GM19193 (cell line): ENCODE data around the gene CELF1.

Experiments
- POLR2A ChIP-seq: IDR thresholded peaks from 4 replicates; pipeline ENCODE4 v1.6.1; 2011; ENCODE audit not compliant: insufficient read depth, insufficient read length; ENCODE audit errors: extremely low read depth

CELF1 gene

DNA sequence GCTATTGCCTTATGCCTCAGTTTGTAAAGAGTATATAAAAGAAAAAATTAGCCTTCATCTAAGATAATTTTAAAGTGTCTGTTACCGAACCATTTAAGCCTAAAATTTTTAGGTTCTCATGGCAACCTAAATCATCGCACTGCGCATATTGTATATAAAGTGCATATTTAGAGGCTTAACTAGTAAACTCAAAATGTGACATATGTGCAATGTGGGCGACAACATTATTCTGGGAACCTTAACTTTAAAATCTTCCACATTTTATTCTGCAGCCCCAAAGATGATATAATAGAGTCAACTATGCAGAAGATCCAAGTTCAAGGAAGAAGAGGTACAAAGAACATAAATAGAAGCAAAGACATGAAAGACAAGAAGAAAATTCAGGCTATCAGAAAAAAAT is 23.0 kb downstream of the CELF1 start:
- no peak for TF ChIP-seq POLR2A

DNA sequence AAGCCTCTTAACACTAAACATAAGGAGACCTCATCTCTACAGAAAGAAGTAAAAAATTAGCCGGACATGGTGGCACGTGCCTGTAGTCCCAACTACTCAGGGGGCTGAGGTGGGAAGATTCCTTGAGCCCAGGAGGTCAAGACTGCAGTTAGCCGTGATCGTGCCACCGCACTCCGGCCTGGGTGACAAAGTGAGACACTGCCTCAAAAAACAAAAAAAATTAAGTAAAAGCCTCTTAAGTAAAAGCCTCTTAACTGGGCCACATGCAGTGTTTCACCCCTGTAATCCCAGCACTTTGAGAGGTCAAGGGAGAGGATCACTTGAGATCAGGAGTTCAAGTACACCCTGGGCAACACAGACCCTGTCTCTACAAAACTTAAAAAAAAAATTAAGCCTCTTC is 25.7 kb downstream of the CELF1 start:
- no peak for TF ChIP-seq POLR2A

DNA sequence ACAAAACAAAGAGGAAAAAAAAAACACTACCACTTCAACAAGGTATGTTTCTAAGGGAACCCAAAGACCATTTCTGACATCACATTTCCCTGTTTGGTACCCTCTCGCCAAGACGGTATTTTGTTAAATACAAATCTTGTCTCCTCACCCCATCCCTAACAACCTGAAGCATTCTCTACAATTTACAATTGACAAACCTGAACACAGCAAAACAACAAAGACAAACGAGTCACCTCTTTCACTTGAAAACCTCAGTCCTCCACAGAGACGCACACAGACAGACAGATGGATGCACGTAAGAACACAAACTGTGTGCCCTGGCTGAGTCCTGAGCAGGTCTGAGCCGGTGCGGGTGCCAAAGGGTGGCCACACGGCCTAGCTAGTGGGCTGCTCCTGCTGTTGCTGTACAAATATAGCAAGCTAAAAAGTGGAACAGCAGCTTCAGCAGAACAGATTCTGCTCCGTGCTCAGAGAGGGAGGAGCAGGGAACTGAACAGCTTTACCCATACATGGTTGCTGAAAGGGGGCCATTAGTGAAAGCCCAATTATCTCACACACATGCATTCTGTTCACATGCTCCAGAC is 28.5 kb downstream of the CELF1 start:
- TF ChIP-seq POLR2A = no peak

DNA sequence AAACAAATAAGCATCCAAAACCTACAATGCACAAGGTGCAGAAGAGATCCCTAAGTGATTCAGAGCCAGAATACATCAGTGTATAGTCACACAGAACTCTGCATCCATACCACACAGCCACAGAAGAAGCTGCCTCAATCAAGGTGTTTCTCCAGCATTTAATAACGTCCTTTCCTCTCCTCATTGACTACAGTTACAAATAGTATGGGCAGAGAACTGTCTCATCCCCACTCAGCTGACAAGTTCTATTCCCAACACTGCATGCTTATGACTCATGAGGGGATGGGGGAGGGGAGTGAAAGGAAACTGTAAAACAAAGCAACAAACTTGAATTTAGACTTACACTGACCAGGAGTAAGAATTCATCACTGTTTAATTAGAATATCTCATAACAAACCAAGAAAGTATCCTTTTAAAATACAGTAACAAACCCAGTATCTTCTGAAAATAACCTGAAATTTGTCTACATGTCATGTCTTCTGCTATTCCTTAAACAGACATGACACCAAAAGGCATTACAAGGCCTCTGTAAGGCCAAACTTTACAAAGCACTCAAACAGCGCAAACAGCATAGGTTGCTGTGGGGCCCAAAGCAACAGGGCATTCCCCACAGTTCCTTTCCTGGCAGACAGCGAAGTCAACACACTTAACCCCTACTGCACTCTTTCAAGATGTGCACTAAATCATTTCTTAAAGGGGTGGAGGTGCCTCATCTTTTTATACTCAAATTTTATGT is 29.3 kb downstream of the CELF1 start:
- no peak for TF ChIP-seq POLR2A

DNA sequence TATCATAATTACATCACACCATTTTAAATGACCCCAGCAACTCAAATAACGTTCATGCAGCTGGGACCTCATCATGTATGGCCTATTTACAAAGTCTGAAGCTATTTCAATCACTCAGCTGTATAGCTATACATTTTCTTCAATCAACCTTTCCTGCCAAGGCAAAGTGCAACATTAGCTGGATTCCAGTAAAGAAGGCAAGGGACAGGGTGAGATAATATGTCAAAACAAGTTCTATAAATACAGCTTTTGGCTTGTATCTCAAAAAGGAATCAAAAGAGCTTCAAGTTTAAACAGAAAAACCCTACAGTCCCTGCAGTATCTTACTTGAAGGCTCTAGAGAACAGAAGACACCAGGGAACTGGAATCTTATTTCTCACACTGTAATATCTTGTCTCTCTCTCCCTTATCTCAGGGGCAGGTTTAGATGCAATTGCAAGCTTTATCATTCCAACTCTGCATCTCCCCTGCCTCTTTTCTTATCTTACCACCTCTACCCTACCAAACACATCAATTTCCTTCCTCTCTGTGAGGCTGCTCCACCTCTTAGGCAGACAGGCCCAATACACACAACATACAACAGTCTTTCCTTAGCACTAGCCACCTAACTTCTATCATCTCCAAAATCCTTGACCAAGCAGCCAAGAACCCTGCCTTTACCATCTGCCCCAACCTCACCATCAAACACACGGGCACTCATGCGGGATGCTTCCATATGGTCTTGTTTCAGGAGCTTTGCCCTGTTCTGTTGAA is 34.5 kb downstream of the CELF1 start:
- TF ChIP-seq POLR2A = no peak

DNA sequence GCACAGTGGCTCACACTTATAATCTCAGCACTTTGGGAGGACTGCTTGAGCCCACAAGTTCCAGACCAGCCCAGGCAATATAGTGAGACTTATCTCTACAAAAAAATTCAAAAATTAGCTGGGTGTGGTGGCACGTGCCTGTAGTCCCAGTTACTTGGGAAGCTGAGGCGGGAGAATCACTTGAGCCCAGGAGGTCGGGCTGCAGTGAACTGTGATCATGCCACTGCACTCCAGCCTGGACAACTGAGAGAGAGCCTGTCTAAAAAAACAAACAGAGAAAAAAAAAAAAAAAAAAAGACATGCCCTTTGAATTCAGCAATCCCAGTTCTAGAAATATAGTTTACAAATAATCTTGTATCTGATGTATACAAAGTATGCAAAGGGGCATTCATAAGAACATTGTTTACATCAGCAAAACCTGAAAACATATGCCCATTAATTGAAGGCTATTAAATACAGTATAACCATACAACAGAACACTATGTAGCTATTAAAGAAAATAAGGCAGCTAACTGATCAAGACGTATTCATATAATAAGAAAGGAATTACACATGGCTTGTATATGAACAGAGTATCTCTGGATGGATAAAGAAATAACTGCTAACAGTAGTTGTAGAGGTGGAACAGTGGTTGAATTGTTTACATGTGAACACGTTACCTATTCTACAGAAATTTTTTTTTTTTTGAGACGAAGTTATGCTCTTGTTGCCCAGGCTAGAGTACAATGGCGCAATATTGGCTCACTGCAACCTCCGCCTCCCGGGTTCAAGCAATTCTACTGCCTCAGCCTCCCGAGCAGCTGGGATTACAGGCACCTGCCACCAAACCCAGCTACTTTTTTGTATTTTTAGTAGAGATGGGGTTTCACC is 35.7 kb downstream of the CELF1 start:
- no peak for TF ChIP-seq POLR2A

DNA sequence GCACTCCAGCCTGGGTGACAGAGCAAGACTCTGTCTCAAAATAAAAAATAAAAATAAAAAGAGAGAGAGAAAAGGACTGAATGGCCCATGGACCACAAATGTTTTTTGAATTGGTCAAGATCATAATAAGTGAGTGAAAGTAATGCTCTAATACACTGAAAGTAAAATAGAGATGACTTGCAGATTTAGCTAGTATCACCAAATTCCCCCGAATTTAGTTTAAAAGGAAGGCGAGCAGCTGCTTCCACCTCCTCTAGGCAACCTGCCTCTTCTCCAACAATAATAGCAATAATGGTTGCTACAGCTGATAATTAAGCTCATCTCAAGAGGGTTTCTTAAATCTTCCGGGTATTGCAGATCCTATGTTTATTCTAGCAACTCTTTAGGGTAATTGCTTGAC is 36.8 kb downstream of the CELF1 start:
- no peak for TF ChIP-seq POLR2A

DNA sequence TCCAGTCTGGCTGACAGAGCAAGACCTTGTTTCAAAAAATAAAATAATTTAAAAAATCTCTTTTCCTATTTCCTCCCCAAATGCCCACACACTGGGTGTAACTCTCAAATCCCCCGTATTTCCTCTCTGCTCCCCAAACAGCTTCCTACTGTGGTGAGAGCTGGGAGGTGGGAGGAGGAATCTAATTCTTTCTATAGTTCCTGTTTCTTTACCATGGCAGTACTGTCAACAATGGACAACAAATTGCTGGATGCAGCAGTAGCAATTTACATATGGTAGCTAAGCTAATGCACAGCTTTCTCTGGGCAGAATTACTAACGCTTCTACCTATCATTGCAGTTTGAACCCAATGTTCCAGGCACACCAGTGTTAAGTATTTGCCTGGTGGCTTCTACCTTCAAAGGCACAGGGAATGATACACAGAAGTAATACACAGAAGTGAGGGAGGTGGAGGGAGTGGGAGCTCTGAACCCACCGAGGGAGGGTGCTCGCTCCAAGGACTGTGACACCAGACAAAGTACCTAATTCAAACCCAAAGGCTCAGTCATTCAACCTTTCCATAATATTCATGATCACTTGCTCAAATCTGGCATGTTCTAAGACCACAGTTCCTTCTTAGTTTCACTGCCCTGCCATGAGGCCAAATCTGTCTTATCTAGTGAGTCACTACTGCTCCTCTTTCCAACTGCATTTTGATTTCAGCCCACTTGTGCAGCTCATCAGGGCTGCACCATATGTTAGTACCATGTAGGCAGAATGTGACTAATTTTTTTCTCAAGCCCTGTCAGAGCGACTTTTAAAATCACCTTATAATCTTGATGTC is 37.9 kb downstream of the CELF1 start:
- TF ChIP-seq POLR2A = no peak

DNA sequence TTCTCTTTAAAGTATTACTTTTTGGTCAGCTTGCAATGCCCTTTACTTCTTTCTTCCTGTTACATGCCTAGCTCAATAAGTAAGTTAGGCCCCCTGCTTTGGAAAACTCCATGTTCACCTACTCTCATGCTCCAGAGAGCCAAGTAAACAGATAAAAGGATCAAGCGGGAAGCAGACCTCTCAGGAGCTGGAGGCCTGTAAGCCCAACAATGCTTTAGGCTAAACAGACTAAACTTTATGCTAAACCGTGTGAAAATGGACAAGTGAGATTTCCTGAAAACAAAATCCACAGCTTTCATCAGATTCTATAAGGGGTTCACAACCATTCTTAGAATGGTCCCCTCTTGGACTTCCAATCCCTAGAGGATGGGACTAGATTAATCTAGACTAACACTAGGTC is 40.2 kb downstream of the CELF1 start:
- no peak for TF ChIP-seq POLR2A

DNA sequence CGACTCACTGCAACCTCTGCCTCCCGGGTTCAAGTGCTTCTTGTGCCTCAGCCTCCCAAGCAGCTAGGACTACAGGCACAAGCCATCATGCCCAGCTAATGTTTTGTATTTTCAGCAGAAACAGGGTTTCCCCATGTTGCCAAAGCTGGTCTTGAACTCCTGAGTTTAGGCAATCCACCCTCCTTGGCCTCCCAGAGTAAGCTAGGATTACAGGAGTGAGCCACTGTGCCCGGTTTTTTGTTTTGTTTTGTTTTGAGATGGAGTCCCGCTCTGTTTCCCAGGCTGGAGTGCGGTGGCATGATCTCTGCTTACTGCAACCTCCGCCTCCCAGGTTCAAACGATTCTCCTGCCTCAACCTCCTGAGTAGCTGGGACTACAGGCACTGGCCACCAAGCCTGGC is 41.0 kb downstream of the CELF1 start:
- TF ChIP-seq POLR2A = no peak

DNA sequence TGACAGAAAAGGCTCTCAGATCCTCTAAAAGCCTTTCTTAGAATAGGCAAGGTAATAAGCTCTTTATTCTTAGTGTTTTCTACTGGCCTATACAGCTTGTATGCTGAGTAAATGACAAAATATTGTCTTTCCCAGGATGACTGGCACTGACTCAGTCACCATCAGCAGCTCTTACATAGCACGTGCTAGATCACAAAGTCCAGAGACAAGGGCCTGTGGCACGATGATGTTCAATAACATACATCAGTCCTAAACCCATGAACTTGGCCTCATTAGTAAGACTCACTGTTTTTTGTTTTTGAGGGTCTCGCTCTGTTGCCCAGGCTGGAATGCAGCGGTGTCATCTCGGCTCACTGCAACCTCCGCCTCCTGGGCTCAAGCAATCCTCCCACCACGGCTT is 42.7 kb downstream of the CELF1 start:
- TF ChIP-seq POLR2A = no peak

DNA sequence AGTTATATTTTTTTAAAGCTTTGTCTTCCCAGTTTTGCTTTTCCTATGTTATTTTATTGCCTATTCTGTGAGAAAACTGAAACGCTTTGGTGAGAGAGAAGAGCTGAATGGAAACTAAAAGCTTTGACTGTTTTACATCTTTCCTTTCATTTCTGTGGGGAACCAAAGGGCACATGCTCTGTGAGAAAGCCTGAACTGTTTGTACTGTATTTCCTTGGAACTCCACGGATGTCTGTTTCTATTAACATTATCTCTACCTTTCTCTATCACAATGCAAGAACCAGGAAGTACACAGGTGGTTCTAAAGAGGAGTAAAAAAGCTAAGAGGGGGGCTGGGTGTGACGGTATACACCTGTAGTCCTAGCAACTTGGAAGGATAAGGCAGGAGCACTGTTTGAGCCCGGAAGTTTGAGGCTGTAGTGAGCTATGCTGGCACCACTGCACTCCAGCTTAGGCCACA is 43.8 kb downstream of the CELF1 start:
- no peak for TF ChIP-seq POLR2A

DNA sequence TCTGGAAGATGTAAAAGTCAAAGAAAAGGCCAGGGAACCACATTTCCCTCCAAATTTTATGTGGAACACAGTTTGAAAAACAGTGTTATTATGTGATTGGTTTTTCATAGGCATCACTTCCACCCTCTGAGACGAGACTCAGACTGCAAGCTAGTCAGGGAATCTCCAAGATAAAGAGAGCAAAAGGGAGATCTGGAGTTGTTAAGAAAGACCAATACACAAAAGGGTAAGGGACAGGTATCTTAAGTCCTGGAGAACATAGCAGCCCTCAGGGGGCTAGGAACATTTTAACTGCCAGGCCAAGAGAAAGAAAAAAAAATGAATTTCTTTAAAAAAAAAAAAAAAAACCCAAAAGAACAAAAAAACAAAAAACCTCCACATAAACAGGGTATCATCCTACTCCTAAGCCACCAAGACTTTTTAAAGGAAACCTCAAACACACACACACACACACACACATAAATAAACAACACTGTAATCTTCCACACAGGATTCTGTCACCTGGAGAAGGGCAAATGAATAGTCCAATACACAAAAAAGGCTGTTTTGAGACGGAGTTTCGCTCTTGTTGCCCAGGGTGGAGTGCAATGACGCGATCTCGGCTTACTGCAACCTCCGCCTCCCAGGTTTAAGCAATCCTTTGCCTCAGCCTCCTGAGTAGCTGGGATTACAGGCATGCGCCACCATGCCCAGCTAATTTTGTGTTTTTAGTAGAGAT is 44.5 kb downstream of the CELF1 start:
- TF ChIP-seq POLR2A = no peak
